ENCODE measurements around the gene MYMX.

GRCh38 chr6:44222486-44223318 lies 6.0 kb downstream of the MYMX start:
- TF ChIP-seq CTCF (tag by site-specific recombination; IDR thresholded peaks at IDR 0.05) (peak; percentile 49; the same call in 1 of the 2 replicates), ZNF114 (tag by site-specific recombination; IDR thresholded peaks at IDR 0.05) (no peak), BCL11A (tag by site-specific recombination; IDR thresholded peaks at IDR 0.05; ENCODE audit: low read depth) (no peak), SP2 (tag by site-specific recombination; IDR thresholded peaks at IDR 0.05) (no peak), ZBTB10 (tag by site-specific recombination; IDR thresholded peaks at IDR 0.05) (peak; percentile 69; the same call in 1 of the 2 replicates), REST (tag by site-specific recombination; IDR thresholded peaks at IDR 0.05) (no peak), ZNF280D (tag by site-specific recombination; IDR thresholded peaks at IDR 0.05) (no peak), ZNF214 (tag by site-specific recombination; IDR thresholded peaks at IDR 0.05; ENCODE audit: borderline replicate concordance) (no peak), ZSCAN30 (tag by site-specific recombination; IDR thresholded peaks at IDR 0.05) (no peak), ZNF426 (tag by site-specific recombination; IDR thresholded peaks at IDR 0.05) (no peak), ZNF747 (tag by site-specific recombination; IDR thresholded peaks at IDR 0.05) (no peak), ZNF530 (tag by site-specific recombination; IDR thresholded peaks at IDR 0.05; ENCODE audit: low read depth) (no peak), BCL11B (tag by site-specific recombination; IDR thresholded peaks at IDR 0.05; ENCODE audit: low read depth) (no peak), ZBTB26 (tag by site-specific recombination; optimal IDR thresholded peaks at IDR 0.05) (no peak)

Data from HEK293 (cell line).